GM18502 (cell line): ENCODE results near the gene GUCA2A.

Experiments used
- ATAC-seq: cut with Tn5 transposase; IDR thresholded peaks from one replicate; pipeline ENCODE4 v1.9.1; 2021; ENCODE audit warnings: mild to moderate bottlenecking; ENCODE audit not compliant: unreplicated experiment, poor library complexity

Gene GUCA2A

DNA sequence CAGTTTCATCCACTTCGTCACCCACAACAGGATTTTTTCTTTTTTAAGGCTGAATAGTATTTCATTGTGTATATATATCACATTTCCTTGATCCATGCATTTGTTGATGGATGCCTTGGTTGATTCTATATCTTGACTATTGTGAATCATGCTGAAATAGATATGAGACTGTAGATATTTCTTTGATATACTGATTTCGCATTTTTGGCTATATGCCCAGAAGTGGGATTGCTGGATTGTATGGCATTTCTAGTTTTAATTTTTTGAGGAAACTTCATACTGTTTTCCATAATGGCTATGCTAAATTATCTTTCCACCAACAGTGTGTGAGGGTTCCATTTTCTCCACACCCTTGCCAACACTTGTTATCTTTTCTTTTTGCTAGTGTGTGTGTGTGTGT is 6.4 kb downstream of the GUCA2A start:
- ATAC-seq = no peak

DNA sequence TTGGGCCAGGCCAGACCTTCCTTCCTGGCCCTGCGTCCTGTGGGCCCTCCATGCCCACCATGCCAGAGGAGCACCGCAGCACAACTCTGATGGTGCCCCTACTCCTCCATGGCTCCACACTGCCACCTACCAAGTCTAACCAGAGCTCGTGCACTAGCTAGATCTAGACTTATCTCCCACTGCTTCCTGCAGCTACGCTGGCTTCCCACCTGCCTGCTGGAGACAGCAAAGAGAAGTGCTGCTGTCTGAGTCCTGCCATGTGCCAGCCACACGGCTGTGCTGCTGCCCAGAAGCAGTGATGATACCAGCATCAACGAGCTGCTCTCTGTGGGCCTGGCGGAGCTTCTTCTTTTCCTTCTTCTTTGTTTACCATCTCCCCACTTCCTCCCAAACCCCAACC is 6.9 kb downstream of the GUCA2A start:
- no peak for ATAC-seq

DNA sequence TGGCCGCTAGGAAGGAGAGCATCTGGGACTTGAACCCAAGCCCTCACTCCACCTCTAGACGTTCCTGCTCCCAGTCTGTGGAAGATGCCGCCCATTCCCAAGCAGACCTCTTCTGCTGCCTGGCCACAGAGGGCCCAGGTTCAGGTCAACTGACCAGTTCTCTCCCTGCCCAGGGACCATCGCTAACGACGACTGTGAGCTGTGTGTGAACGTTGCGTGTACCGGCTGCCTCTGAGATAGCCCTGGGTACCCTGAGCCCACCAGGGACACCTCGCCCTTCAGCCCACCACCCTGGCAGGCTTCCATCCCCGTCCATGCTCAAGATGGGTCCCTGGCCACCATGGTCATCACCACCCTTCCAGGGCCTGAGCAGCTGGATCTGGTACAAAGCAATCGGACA is 9.2 kb downstream of the GUCA2A start:
- ATAC-seq = no peak

DNA sequence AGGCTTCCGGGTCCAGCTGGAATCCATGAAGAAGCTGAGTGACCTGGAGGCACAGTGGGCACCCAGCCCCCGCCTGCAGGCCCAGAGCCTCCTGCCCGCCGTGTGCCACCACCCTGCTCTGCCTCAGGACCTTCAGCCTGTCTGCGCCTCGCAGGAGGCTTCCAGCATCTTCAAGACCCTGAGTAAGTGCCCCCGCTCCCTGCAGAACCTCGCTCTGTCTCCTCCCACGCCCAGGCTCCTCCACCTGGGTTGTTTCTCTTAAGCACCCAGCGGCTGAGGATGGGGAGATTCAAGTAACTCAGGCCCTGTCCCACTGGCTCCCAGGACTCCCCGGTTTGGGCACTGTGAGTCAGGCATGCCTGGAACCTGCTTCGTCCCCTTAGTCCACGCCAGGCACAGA is 9.9 kb downstream of the GUCA2A start:
- no peak for ATAC-seq

DNA sequence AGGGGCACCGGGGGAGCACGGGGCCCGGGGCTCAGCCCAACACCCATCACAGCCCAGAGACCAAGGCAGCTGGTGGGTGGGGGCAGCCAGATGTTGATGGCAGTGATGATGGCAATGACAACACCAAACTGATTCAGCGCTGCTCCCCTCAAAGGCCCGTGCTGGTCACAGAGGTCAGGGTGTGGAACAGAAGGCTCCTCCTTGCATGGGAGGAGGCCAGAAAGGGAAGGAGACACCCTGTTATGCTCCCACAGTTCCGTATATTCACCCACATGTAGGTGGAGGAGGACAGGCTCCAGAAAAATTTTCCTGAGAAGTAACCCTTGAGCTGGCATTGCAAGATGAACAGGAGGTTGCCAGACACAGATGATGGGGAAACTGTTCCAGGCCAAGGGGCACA is 10.9 kb downstream of the GUCA2A start:
- no peak for ATAC-seq

DNA sequence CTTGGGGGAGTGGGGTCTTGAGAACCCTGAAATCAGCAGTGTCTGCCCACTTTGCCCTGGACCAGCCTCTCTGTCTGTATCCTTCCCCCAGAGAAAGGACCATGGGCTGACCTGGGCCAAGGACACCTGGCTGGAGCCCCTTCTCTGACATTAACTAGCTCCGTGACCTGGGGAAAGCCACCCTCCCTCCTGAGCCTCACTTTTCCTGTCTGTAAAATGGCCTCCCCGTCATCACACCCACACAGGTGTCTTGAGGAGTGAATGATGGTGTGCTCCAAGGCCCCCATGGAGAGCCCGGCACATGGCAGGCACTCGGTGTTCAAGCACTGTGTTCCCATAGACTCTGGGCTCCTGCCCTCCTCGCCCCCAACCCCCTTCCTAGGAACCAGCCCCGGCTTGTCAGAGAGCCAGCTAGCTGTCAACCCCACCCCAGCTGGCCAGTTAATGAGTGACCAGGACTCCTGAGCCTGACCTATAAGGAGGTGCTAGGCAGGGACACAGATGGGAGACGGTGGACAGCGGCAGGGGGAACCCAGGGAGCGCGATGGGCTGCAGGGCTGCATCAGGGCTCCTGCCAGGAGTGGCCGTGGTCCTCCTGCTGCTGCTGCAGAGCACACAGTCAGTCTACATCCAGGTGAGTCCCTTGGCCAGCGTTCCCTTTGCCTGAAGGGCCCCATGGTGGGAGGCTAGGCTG is 11.5 kb downstream of the GUCA2A start, which contains the start of gene GUCA2B:
Gene GUCA2B (plus strand): TSS at position 504 of the 694 bp plus-strand sequence. CDS start 41 bp downstream, at position 545.
- no peak for ATAC-seq

DNA sequence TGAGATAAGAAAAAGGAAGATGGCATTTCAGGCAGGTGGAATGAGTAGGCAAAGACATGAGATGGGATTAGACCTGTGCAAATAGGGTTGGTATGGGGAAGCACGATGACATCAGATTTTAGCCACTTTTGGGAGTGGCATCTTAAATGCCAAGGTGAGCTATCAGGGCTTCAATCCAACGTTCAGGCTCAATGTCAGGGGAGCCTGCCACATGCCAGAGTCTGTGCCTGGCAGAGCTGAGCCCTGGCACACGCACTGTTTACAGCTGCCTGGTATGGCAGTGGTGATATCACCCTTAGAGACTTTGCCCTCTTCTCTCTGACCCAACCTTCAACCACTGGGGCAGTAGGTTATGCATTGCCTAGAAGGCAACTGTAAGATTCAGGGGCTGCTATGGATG is 12.4 kb downstream of the GUCA2A start:
- ATAC-seq = no peak

DNA sequence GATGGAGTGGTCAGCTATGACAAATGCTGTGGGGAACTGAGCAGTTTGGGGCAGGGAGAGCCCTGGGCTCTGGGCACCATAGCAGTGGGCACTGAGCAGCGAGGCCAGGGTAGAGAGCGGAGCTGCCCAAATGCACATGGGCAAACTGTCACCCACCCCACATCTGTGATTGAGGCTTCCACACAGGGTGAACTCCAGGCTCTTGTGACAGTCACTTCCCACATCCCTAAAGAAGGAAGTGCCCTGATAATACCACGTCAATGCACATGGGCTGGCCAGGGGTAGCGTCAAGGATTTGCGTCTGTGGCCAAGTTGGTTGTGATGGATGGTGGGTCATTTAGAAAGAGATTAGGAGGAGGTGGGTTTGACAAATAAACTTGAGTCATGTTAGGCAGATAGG is 13.9 kb downstream of the GUCA2A start:
- ATAC-seq = no peak

DNA sequence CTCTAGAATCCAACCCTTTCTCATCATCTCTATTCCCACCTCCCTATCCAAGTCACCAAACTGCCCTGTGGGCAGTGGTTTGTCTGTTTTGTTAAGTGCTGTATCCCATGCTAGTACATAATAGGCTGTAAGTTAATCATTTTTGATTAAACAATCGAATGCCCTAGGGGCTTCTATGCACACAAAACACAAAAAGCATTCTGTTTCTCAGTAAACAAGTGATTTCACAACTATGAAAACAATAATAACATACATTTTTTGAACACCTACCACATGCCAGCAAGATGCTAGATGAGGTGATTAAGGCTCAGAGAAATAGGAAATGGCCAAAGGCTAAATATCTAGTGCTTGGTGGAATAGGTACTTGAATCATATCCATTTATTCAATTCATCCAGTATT is 16.4 kb downstream of the GUCA2A start:
- no peak for ATAC-seq

DNA sequence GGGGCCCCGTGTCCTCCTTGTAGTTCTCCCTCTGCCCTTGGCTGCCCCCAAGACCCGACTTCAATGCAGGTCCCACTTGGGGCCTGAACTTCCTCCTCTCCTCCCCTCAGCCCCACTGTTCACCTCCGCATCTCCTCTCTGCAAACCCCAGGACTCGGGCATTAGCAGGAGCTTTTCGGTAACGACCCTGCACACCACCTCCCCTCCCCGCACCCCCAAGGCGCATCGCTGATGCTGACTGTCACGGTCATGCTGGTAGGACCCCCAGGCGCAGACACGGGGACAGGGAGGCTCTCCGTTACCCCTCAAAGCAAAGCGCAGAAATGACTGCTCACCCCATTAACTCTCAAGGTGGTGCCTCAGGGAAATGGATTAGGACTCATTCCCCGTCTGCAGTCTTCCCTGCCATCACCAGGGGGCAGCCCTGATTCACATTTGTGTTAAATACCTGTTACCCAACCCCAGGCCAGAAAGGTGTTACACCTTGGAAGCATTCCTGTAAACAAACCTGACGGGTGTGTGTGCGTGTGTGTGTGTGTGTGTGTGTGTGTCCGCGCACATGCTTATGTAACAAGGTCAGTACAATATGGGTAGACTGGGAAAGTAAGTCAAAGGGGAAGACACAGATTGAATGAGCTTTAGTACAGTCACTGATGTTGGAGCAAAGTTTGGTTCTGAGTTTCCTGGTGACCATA is 17.8 kb downstream of the GUCA2A start:
- no peak for ATAC-seq

DNA sequence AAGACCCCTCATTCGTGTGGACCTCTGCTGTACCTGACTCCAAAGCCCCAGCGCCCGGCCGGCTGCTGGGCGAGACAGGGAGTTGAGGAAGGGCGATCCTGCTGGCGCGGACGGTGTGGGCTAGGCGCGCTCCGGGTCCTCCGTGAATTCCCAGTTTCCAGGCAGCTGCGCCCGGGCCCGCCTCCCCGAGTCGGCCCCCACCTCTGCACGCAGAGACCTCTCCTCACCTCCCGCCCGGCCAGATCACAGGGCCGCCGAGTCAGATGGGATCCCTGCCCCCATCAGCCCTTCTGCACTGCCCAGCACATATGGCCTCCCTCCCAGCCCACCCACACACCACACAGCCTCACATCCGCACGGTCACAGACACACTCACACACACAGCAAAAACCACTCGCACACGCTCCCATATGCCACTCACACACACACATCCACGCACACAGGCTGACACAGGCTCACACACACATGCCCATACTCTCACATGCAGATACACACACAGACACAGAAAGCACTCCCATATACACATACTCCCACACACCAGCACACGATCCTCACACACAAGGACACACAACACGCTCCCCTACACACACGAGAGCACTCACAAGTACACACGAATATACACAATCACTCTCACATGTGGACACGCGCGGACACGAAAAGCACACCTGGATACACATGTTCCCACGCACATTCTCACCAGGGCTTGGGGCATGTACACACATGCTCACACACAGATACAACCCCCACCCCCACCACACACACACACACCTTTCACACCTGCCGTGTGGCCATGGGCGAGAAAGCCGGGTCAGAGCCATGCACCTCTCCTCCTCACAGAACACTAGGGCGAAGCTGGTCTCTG is 18.6 kb downstream of the GUCA2A start:
- no peak for ATAC-seq

DNA sequence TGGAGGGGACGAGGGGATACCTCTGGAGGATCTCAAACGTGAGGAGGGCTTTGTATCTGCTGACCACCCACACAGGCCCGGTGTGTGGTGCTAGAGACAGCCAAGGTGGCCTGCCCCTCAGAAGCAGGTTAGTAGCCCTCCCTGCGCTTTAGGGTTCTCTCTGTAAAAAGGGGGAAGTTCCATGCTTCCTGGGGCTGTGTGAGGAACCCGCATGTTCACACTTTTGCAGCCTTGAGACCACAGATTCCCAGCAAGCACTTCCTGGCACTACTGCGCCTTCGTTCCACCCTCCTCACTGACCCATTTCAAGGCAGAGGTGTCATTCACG is 19.2 kb downstream of the GUCA2A start:
- no peak for ATAC-seq

DNA sequence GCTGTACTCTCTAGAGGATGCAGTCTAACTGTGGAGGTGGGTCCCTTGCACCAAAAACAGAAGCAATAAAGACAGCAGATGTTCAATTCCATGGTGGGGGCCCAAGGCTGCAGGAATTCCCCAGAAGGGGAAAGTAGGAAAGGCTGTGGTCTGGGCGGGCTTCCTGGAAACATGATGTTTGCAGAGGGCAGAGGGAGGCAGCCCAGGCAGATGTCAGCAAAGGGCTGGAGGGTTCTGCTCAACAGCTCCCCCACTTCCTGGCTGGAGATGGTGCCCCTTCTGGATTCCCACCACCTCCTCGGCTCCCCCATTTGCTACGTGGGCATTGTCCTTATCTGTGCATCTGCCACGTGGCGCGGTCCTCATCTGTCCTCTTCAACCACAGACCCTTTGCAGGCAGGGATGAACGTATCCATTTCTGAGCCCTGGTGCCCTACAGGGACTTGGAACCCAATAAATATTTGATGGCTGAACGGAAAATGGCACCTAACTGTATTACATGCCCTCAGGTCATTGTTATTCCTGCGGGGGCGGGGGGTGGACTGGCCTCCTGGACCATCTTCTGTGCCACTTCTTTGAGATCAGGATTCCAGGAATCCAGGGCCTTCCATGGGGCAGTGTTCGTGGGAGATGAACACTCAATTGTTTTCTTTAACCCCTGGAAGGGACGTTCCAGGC is 19.7 kb downstream of the GUCA2A start:
- no peak for ATAC-seq

DNA sequence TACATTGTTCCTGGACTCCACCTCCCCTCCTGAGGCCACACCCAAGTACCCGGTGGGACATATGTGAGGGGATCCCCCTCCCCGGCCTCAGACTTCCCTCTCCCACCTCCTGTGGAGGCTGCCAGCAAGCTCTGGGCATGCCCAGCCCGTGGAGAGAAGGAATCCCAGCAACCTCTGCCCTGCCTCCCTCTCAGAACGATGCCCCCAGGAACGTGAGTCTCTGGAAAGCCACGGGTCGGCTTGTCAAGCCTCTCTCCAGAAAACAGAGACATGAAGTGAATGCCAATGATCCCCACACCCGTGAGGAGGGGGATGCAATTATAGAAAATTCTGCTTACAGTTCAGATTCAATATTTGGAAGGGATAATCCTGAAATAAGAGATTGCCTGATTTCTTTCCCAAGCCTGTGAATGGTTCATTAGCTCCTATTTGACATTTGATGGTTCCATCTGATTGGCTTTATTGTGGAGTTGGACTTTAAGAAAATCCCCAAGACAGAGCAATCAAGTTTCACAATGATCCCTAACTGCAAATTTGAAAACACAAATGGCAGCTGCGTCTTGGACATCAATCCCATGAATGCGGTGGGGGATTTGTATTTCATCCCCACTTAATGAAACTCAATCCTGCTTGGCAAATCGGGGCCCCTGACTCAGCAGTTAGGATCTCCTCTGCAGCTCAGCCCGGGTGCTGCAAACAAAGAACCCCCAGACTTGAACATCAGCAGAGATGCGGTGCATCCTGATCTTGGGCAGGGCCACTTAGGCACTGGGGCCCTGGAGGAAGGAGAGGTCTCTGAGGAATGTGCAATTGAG is 20.4 kb downstream of the GUCA2A start:
- no peak for ATAC-seq

DNA sequence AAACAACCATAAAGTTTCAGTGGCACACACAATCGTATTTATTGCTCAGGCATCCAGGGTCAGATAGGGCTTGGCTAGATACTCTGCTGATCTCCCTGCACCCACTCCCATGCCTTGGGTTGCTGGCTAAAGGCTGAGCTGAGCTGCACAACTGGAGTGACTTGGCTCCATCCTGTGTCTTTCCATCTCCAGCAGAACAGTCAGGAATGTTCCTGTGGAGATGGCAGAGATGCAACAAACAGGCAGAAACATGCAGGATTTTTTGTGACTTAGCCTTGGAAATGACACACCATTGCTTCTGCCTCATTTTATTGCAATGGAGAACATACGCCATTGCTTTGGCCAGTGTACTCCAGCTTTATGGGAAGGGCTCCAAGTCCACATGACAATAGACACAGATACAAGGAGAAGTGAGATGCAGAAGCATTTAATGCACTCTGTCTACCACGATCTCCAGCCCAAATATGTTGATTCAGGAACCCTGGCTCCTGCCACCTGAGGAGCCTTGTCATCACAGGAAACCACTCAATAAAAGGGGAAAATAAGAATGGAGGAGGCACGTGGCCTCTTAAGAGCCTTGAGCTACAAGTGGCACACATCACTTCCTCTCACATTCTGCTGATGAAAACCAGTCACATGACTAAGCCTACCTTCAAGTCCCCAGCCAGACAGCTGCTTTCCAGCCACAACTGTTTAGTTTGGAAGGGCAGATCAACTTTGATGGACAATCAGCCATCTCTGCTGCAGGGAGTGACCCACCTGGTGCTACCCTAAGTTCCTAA is 21.5 kb downstream of the GUCA2A start:
- no peak for ATAC-seq

DNA sequence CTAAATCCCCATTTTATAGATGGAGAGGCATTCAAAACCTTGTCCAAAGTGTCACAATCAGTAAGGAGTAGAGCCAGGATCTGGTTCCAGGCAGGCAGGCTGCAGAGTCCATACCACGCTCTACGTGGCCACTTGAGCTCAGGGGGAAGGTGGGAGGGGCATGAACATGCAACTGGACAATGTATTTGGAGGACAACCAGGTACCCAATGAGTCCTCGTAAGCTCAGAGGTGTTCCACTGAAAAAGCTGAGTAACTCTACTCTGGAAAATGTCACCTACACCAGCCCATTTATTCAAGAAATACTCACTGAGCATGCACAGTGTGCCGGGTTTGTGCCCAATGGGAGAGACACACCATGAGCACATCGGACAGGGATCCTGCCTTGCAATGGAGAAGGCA is 22.6 kb downstream of the GUCA2A start:
- no peak for ATAC-seq

DNA sequence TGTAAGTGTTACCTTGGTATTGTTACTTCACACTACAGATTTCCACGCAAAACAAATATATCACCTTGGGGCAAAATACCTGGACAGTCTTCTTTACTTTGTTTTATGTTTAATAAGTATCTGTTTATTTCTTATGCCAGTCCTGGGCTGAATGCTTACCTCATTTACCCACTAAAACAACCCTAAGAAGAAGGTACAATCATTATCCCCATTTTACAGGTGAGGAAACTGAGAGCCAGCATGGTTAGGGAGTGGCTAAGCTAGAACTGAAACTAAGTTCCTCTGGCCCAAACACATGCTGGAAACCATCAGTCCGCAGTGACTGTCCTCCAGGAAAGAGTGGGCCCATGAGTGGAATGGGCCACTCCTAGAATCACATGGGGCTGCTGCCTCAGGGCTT is 24.4 kb downstream of the GUCA2A start:
- ATAC-seq = no peak

DNA sequence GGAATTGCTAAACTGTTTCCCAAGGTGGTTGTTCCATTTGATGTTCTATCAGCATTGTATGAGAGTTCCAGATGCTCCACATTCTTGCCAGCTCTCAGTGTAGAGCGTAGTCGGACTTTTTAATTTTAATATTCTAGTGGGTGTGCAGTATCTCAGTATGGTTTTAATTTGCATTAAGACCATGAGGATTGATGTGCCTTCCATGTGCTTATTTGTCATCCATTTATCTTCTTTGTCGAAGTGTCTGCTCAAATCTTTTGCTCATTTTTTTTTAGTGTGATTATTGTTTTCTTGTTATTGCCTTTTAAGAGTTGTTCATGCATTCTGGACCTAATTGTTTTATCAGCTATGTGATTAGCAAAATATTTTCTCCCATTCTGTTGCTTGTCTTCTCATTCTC is 25.1 kb downstream of the GUCA2A start:
- no peak for ATAC-seq

DNA sequence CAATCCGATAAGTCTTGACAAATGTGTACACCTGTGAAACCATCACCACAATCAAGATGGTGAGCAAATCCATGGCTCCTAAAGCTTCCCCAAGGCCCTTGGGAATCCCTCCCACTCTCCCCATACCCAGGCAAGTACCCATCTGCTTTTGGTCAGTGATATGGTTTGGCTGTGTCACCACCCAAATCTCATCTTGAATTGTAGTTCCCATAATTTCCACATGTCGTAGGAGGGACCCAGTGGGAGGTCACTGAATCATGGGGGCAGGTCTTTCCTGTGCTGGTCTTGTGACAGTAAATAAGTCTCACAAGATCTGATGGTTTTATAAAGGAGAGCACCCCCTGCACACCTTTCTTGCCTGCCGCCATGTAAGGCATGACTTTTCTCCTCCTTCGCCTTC is 26.0 kb downstream of the GUCA2A start:
- no peak for ATAC-seq
